SU-DHL-6 (cell line): ENCODE results near the gene CELA2A.

Experiments
- H2AFZ ChIP-seq: fragments of 200-600 bp; sonication (generic); 2 replicates; pipeline ENCODE4 v1.6.1; 2014; ENCODE audit warnings: low read depth, mild to moderate bottlenecking, moderate library complexity, mixed read lengths, antibody characterized with exemption, low read length; ENCODE audit not compliant: severe bottlenecking
- H3F3A ChIP-seq: fragments of 200-600 bp; shearing (Covaris generic); 2 replicates; pipeline ENCODE4 v1.6.0; 2016; ENCODE audit warnings: antibody characterized with exemption, mild to moderate bottlenecking; ENCODE audit not compliant: insufficient read depth
- H3K27ac ChIP-seq: fragments of 200-600 bp; sonication (generic); 2 replicates; pipeline ENCODE4 v1.5.1; 2016; ENCODE audit warnings: low read depth, mild to moderate bottlenecking, low read length, moderate library complexity, mixed read lengths
- H3K27me3 ChIP-seq: fragments of 200-600 bp; sonication (generic), shearing (Covaris generic); 2 replicates; pipeline ENCODE4 v1.6.0; 2014; ENCODE audit warnings: mild to moderate bottlenecking, low read length
- H3K36me3 ChIP-seq: fragments of 200-600 bp; sonication (generic); 2 replicates; pipeline ENCODE4 v1.6.1; 2014; ENCODE audit warnings: mild to moderate bottlenecking, low read length, mixed read lengths
- H3K4me2 ChIP-seq: fragments of 300-600, 200-600 bp; shearing (Covaris generic), sonication (generic); 2 replicates; pipeline ENCODE4 v1.6.0; 2014; ENCODE audit warnings: low read length, low read depth, mild to moderate bottlenecking; ENCODE audit not compliant: poor library complexity, severe bottlenecking
- H3K4me3 ChIP-seq: fragments of 200-600 bp; sonication (generic); 2 replicates; pipeline ENCODE4 v1.5.1; 2014; ENCODE audit warnings: antibody characterized with exemption, low read length, mild to moderate bottlenecking, mixed read lengths; ENCODE audit not compliant: insufficient read depth, poor library complexity, severe bottlenecking
- H3K79me2 ChIP-seq: fragments of 200-600 bp; sonication (generic); 2 replicates; pipeline ENCODE4 v1.6.1; 2014; ENCODE audit warnings: mild to moderate bottlenecking, low read length, moderate library complexity; ENCODE audit not compliant: insufficient read depth
- H3K9ac ChIP-seq: fragments of 200-600 bp; sonication (generic); 2 replicates; pipeline ENCODE4 v1.7.0; 2014; ENCODE audit warnings: mild to moderate bottlenecking, low read length
- H3K9me2 ChIP-seq: fragments of 200-600 bp; sonication (generic); replicated peaks from 2 replicates; pipeline ENCODE4 v1.6.1; 2014; ENCODE audit warnings: low read length; ENCODE audit not compliant: insufficient read depth
- H3K9me3 ChIP-seq: fragments of 200-600 bp; sonication (generic); 2 replicates; pipeline ENCODE4 v1.6.1; 2014; ENCODE audit warnings: low read length, mixed read lengths; ENCODE audit not compliant: insufficient read depth
- H4K20me1 ChIP-seq: fragments of 200-600 bp; sonication (generic); 2 replicates; pipeline ENCODE4 v1.6.1; 2014; ENCODE audit warnings: low read depth, mild to moderate bottlenecking, antibody characterized with exemption, low read length, moderate library complexity, mixed read lengths
- CTCF ChIP-seq: fragments of 200-600 bp; sonication (generic); IDR thresholded peaks from one replicate; pipeline ENCODE4 v1.5.1; 2017; ENCODE audit warnings: antibody characterized with exemption, mild to moderate bottlenecking, low read length, moderate library complexity; ENCODE audit not compliant: insufficient read depth, poor library complexity, severe bottlenecking
- EZH2phosphoT487 ChIP-seq: fragments of 200-600 bp; sonication (generic), shearing (Covaris generic); conservative IDR thresholded peaks from 2 replicates; pipeline ENCODE4 v1.6.1; 2018; ENCODE audit warnings: mild to moderate bottlenecking, antibody characterized with exemption, low read length, moderate library complexity, mixed read lengths

CELA2A gene

GRCh38 chr1:15508700-15509487 lies 52.4 kb downstream of the CELA2A start:
- Histone ChIP-seq H3K27ac (no peak overlapping the region), H3K9me3 (no peaks in the 10 kb centered on the region), H3K27me3 (no peaks in the 10 kb centered on the region), H3K79me2 (no peaks in the 10 kb centered on the region), H2AFZ (no peak overlapping the region), H3K4me3 (no peak overlapping the region), H3K36me3 (no peaks in the 10 kb centered on the region), H3K4me2 (no peak overlapping the region), H3F3A (no peaks in the 10 kb centered on the region), H4K20me1 (no peaks in the 10 kb centered on the region), H3K9me2 (no peaks in the 10 kb centered on the region), H3K9ac (no peak overlapping the region)
- no peak for TF ChIP-seq CTCF
- TF ChIP-seq EZH2phosphoT487 = no peak

GRCh38 chr1:15509586-15509985 lies 53.1 kb downstream of the CELA2A start:
- Histone ChIP-seq H3K36me3 (no peaks in the 10 kb centered on the region), H3K9me2 (no peaks in the 10 kb centered on the region), H3F3A (no peaks in the 10 kb centered on the region), H3K79me2 (no peaks in the 10 kb centered on the region), H3K4me3 (no peak overlapping the region), H3K9ac (no peak overlapping the region), H3K27ac (no peak overlapping the region), H3K4me2 (no peak overlapping the region), H3K9me3 (no peaks in the 10 kb centered on the region), H3K27me3 (no peaks in the 10 kb centered on the region), H4K20me1 (no peaks in the 10 kb centered on the region), H2AFZ (no peak overlapping the region)
- TF ChIP-seq EZH2phosphoT487 = no peak
- TF ChIP-seq CTCF = no peak

DNA sequence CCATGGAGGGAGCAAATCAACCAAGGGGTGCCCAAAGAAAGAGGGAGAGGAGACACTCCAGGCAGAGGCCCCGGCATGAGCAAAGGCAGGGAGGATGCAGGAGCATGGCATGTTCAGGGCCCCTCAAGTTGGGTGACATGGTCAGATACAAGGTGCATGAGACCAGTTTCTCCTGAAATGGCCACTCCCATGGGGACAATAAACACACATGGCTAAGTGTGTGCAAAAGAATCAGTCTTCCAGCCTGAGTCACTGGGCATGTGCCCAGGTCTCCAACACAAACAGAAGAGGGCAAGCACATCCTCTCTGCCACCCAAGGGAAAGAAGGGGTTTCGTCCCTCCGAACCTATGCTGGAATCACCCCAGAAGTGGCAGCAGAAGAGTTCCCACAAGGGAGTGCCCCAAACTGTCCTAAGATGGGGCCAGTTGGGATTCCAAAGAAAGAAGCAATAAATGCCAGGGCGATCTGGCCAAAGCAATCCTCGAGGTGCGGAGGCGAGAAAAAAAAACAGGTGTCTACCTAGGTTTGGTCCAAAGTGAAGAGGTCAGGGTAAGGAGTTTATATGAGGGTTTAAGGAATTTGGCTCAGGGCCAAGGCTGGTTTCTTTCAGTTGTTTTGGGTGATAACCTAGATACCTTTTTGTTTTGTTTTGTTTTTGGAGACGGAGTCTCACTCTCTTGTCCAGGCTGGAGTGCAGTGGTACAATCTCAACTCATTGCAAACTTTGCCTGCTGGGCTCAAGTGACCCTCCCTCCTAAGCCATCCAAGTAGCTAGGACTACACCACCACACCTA lies 54.3 kb downstream of the CELA2A start:
- H3K4me2 ChIP-seq = no peak overlapping the region
- H3K79me2 ChIP-seq = no peaks in the 10 kb centered on the region
- no peak overlapping the region for H3K9ac ChIP-seq
- H3F3A ChIP-seq = no peaks in the 10 kb centered on the region
- H3K9me2 ChIP-seq = no peaks in the 10 kb centered on the region
- no peaks in the 10 kb centered on the region for H4K20me1 ChIP-seq
- TF ChIP-seq EZH2phosphoT487 (no peak), CTCF (no peak)
- no peak overlapping the region for H3K4me3 ChIP-seq
- no peaks in the 10 kb centered on the region for H3K27me3 ChIP-seq
- no peak overlapping the region for H3K27ac ChIP-seq
- H3K36me3 ChIP-seq = no peaks in the 10 kb centered on the region
- H3K9me3 ChIP-seq = no peaks in the 10 kb centered on the region
- no peak overlapping the region for H2AFZ ChIP-seq
